GM06990 (cell line): ENCODE measurements around the gene PCDH18.
"Not testable (repeated sequence)": the region's sequence is repeated elsewhere in the genome, so short reads cannot be mapped to it uniquely, and the experiment has no call there.

ENCODE experiments used
- DNase-seq: peaks from one replicate; pipeline ENCODE4 v3.0.0-alpha.2; 2011; ENCODE audit not compliant: insufficient read length; ENCODE audit errors: extremely low read depth
- H3K27me3 ChIP-seq: replicated peaks from 2 replicates; pipeline ENCODE4 v1.6.0; 2011; ENCODE audit warnings: low read length; ENCODE audit not compliant: control insufficient read depth, insufficient read depth
- H3K36me3 ChIP-seq: 2 replicates; pipeline ENCODE4 v1.5.1; 2011; ENCODE audit warnings: low read length; ENCODE audit not compliant: control insufficient read depth, insufficient read depth
- H3K4me3 ChIP-seq: replicated peaks from 2 replicates; pipeline ENCODE4 v1.5.1; 2011; ENCODE audit warnings: low read depth, mild to moderate bottlenecking, control low read depth, low read length
- TF ChIP-seq, protein P1 (sequence below): IDR thresholded peaks from 2 replicates; pipeline ENCODE4 v1.5.1; 2011; ENCODE audit warnings: low read length, control low read depth, mild to moderate bottlenecking, inconsistent platforms; ENCODE audit not compliant: insufficient read depth, poor library complexity, severe bottlenecking

The PCDH18 gene

DNA sequence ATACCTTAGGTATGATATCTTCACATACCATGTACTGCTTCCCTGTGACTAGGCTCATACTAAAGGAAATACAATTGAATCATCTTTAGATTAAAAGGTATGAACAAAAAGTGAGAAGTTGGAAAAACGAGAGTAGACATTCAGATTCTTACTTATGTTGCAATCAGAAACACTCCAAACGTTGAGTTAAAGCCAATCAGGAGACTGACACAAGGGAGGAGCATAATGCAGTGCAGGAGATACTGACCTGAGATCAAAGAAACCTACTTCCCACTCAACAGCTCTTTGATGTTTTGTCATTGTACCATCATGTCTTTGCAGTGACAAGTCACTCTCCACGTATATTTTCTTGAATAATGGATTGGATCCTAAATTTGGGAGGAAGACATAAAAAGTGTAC lies 8.9 kb upstream of the PCDH18 start:
- DNase-seq = no peak
- Histone ChIP-seq H3K27me3 (no peaks in the 10 kb centered on the region), H3K36me3 (no peaks in the 10 kb centered on the region), H3K4me3 (no peak overlapping the region)
- TF ChIP-seq, protein P1, sequence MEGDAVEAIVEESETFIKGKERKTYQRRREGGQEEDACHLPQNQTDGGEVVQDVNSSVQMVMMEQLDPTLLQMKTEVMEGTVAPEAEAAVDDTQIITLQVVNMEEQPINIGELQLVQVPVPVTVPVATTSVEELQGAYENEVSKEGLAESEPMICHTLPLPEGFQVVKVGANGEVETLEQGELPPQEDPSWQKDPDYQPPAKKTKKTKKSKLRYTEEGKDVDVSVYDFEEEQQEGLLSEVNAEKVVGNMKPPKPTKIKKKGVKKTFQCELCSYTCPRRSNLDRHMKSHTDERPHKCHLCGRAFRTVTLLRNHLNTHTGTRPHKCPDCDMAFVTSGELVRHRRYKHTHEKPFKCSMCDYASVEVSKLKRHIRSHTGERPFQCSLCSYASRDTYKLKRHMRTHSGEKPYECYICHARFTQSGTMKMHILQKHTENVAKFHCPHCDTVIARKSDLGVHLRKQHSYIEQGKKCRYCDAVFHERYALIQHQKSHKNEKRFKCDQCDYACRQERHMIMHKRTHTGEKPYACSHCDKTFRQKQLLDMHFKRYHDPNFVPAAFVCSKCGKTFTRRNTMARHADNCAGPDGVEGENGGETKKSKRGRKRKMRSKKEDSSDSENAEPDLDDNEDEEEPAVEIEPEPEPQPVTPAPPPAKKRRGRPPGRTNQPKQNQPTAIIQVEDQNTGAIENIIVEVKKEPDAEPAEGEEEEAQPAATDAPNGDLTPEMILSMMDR = no peak

DNA sequence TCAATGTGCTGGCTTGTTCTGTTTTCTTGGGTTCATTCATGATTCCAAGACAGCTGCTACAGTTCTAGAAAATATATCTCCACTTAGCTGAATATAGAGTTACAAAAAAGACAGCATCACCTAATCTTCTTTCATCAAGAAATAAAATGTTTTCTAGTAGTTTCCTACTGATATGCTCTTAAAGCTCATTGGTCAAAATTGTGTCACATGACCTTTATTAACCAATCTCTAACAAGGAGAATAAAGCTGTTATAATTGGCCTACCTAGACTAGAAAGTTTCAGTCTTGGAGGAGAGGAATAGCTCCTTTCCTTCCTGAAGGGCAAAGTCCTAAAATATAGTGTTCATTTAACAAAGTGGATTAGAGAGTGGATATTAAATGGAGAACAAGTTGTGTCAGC lies 8.1 kb upstream of the PCDH18 start:
- DNase-seq = no peak
- no peaks in the 10 kb centered on the region for H3K27me3 ChIP-seq
- no peak overlapping the region for H3K4me3 ChIP-seq
- no peaks in the 10 kb centered on the region for H3K36me3 ChIP-seq
- TF ChIP-seq, protein P1 = no peak

DNA sequence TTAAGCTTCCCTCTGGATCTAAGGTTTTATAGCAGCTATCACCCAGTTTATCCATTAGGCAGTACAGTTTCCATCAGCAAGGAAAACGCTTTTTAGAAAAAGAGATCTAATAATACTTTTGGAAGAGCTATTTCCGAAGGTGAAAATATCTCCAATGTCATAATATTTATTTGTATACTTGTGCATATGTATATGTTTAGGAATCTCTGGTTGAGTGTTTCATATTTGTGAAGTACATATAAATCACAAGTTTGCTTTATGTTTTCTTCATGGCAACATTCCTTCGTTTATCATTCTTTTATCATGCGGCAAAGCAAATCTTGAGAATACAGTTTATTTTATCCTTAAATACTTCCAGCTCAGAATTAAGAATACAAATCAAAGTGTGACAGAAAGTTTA lies 6.2 kb upstream of the PCDH18 start:
- TF ChIP-seq, protein P1 = no peak

DNA sequence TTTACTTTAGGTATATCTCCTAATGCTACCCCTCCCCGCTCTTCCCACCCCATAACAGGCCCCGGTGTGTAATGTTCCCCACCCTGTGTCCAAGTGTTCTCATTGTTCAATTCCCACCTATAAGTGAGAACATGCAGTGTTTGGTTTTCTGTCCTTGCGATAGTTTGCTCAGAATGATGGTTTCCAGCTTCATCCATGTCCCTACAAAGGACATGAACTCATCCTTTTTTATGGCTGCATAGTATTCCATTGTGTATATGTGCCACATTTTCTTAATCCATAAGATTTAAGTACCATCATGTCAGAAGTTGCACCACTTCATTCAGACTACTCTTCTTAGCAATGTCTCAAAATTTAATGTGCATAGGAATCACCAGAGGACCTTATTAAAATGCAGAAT lies 5.5 kb upstream of the PCDH18 start:
- DNase-seq, H3K4me3 ChIP-seq, H3K36me3 ChIP-seq, H3K27me3 ChIP-seq: not testable (repeated sequence)

More for the DNA sequence above, 6.2 kb upstream of the PCDH18 start:
- no peak for DNase-seq
- Histone ChIP-seq H3K36me3 (no peaks in the 10 kb centered on the region), H3K27me3 (no peaks in the 10 kb centered on the region), H3K4me3 (no peak overlapping the region)

DNA sequence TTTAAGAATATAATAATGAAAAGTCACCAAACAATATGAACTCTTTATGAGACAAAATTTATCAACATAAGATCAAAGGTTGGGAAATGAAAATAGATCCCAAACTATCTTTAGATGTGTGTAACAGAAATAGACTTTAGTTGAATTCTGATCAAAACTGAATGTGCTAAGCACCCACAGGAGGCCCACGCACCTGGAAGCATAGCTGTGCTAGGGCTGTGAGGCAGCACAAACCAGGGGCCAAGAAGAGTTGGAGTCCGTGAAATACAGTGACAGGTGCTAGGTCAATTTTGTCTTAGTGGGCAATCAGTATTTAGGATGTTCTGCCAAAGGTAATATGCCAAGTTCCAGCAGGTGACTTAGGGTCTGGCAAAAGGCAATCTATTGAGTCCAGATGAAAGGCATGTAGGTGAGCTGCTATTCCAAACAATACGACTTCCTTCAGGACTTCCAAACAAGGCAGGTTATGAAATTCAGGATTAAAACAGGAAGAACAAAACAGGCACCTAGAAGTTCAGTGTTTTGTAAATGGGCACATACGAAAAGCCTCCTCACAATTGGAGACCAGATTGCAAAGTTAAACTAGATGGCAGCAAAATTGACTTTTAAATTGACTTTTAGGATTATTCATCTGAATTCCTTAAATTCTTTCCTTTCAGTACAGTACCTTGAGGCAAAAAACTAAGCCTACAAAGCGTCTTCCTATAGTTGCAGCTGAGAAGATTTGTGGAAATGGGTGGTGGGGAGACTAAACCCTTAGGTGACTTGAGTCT lies 4.7 kb upstream of the PCDH18 start:
- DNase-seq = no peak
- H3K36me3 ChIP-seq = no peaks in the 10 kb centered on the region
- no peak overlapping the region for H3K4me3 ChIP-seq
- TF ChIP-seq, protein P1 = no peak
- no peaks in the 10 kb centered on the region for H3K27me3 ChIP-seq

DNA sequence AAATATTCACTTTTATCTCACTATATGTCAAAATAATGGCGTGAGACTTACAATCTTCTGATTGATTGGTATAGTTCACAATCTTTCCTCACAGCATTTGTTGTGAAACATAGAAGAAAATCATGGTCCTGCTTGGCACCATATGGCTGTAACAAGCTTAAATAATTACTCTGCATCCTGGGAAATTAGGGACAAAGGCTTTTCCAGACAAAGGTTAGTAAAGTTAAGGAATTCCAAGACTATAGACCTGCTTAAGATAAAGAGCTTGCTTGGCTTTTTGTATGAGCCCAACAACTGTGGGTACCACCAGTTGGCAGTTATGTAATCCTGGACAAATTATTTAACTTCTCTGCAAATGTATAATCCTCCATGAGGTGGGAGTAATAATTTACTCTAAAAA lies 3.4 kb upstream of the PCDH18 start:
- TF ChIP-seq, protein P1 = no peak
- Histone ChIP-seq H3K4me3 (no peak overlapping the region), H3K27me3 (no peaks in the 10 kb centered on the region), H3K36me3 (no peaks in the 10 kb centered on the region)
- DNase-seq = no peak
